ENCODE results near the gene MEIS1.

MEIS1 gene

GRCh38 chr2:66512626-66513025, 77.7 kb downstream of the MEIS1 start:
- DNase-seq, result no peak

GRCh38 chr2:66515743-66516142, 80.8 kb downstream of the MEIS1 start:
- no peak for DNase-seq

GRCh38 chr2:66516499-66516898, 81.6 kb downstream of the MEIS1 start:
- DNase-seq, result no peak

GRCh38 chr2:66517772-66518171, 82.8 kb downstream of the MEIS1 start:
- no peak for DNase-seq

- DNase-seq, result no peak
These were observed 84.4 kb downstream of the MEIS1 start for GRCh38 chr2:66519264-66519843.

GRCh38 chr2:66521291-66521922, 86.5 kb downstream of the MEIS1 start:
- no peak for DNase-seq

GRCh38 chr2:66522611-66523376, 87.9 kb downstream of the MEIS1 start:
- no peak for DNase-seq

- no peak for DNase-seq
These were observed 88.5 kb downstream of the MEIS1 start for GRCh38 chr2:66523377-66523969.

- DNase-seq, result no peak
These were observed 89.1 kb downstream of the MEIS1 start for GRCh38 chr2:66523990-66524389.

GRCh38 chr2:66525606-66526005, 90.7 kb downstream of the MEIS1 start:
- DNase-seq, result no peak

GRCh38 chr2:66526180-66526579, 91.3 kb downstream of the MEIS1 start:
- DNase-seq, result no peak

- DNase-seq, result no peak
These were observed 94.2 kb downstream of the MEIS1 start for GRCh38 chr2:66528974-66529724.

GRCh38 chr2:66530651-66531050, 95.7 kb downstream of the MEIS1 start:
- DNase-seq, result no peak

GRCh38 chr2:66531155-66531554, 96.2 kb downstream of the MEIS1 start:
- no peak for DNase-seq

- no peak for DNase-seq
These were observed 96.6 kb downstream of the MEIS1 start for GRCh38 chr2:66531567-66531966.

- DNase-seq, result no peak
These were observed 98.3 kb downstream of the MEIS1 start for GRCh38 chr2:66532972-66533868.

- no peak for DNase-seq
These were observed 99.5 kb downstream of the MEIS1 start for GRCh38 chr2:66534461-66534860.

- DNase-seq, result no peak
These were observed 100.8 kb downstream of the MEIS1 start for GRCh38 chr2:66535574-66536289.

- no peak for DNase-seq
These were observed 101.4 kb downstream of the MEIS1 start for GRCh38 chr2:66536290-66536673.

- no peak for DNase-seq
These were observed 102.1 kb downstream of the MEIS1 start for GRCh38 chr2:66536997-66537396.

- DNase-seq, result no peak
These were observed 103.4 kb downstream of the MEIS1 start for GRCh38 chr2:66538291-66538690.

All from inflammatory macrophage treated with lipopolysaccharide for 4 hours (primary cell).